Hippocampal formation (tissue), 2 donors: Measurements from ENCODE around the gene GBP1.
"Not testable (repeated sequence)": the region's sequence is repeated elsewhere in the genome, so short reads cannot be mapped to it uniquely, and the experiment has no call there.

ENCODE experiments used
- DNase-seq, 2 donors: peaks; one replicate each; lab custom pipeline; 2025; lab: John Stamatoyannopoulos, UW

GBP1 gene, protein sequence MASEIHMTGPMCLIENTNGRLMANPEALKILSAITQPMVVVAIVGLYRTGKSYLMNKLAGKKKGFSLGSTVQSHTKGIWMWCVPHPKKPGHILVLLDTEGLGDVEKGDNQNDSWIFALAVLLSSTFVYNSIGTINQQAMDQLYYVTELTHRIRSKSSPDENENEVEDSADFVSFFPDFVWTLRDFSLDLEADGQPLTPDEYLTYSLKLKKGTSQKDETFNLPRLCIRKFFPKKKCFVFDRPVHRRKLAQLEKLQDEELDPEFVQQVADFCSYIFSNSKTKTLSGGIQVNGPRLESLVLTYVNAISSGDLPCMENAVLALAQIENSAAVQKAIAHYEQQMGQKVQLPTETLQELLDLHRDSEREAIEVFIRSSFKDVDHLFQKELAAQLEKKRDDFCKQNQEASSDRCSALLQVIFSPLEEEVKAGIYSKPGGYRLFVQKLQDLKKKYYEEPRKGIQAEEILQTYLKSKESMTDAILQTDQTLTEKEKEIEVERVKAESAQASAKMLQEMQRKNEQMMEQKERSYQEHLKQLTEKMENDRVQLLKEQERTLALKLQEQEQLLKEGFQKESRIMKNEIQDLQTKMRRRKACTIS

DNA sequence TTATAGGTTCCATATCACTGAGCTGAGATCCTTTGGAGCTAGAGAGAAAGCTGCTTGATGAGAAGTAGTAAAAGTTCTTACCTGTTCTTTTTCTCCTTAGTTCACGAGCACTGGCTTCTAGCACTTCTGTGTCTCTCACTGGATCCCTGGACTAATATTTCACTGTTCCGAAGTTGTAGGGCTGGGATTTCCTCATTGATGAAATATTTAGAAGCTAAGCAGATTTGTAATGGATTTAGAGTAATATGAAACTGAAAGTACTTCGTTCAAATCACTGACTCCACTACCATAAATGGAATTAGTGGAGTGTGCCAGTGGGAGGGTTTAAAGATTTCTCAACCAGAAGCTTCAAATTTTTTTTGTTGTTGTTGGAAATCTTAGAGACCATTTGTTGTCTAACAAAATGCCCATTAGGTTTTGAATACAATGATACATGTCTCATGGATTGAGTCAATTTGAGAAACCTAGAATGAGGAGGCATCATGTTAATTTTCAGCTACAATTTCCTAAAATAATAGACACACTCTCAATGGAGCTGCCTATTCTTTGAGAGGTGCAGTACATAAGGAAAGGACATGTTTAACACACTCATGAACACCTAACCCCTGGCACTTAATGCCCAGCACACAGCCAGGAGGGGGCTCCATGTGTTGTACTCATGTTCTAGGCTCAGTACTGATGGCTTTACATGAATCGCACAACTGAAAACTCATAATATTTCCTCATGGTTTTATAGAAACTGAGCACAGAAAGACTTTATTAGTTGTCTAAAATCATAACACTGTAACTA, at the start of gene GBP1:
GBP1 (minus strand) TSS at position 130 of the 790 bp plus-strand sequence. CDS start 1,974 bp downstream, outside the sequence.
- DNase-seq, result no peak

DNA sequence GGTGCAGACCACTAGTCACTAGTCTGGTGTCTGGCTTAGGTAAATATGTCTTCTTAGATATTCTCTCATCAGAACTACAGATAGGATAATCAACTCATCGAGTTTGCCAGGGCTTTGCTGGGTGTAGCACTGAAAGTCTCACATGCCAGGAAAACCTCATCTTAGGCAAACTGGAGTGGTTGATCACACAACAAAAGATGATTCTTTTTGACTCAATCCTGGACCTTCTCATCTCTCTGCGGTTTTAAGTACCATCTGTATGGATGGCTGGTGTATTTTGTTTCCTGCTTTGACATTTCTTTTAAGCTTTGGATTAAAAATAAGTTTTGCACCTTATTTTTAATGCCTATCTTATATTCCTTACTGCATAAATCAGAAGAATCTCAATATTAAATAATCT, 49.7 kb upstream of the GBP1 start:
- DNase-seq, result no peak

DNA sequence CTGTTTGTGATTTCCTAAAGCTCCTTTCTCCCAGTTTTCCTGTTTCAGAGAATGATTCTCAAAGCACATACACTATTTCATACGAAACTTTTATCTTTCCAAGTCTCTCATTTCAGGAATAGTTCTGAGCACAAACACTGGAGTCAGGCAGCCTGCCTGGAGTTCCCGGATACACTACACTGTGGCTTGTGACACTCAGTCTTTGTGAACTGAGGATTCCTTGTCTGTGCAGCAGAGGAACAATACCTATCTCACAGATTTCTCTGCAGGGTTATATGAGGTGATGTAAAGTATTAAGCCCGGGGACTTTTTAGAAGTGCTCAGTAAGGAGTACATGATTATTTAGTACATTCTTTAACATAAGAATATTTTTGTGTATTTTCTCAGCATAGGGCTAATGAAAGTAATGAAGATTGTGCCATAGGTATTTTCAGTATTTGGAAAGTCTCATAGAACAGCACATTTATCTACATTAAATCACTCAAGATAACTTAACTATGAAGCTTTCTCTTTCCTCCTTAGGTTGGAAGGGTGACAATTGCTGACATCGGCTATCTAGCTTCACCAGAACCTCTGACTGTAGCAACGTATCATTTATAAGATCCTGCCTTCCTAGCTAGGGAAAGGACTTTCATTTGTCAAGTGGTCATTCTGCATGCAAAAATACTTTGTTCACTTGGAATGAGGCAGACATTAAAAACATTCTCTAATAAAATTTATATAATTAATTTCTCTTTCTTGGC, 48.0 kb upstream of the GBP1 start:
- no peak for DNase-seq

DNA sequence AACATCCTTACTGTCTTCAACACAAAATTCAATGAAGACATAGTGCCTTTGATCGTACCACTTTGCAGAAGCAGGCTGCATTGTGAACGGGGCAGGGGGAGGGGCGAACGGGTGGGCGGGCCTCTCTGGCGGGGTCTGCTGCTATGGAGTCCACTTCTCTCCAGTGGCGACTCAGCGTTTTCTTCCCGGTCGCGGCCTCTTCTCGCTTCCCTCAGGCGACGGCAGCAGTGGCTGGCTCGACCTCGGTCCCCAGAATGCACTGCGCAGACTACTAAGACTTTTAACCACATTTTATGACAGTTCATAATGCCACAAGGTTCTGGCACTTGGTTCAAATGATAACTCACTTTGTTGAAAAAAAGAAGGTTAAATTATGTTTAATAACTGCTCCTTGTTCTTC, 39.7 kb upstream of the GBP1 start:
- DNase-seq, result no peak

DNA sequence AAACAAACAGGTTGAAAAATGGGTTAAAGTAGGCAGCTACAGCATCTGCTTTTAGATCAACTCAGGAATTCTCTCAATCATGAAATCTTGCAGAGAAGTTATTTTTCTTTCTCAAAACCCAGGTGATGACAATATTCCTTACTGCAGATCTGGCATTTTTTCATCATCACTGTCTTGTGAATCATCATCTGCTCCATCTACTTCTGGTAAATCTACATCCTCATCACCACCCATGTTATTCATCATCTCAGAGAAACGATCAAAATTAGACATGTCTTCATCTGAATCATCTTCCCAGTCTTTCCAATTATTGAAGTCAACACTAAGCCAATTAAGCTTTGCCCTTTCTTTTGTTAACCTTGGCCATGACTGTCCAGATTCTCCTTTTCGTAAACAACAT, 39.1 kb upstream of the GBP1 start:
- no peak for DNase-seq

DNA sequence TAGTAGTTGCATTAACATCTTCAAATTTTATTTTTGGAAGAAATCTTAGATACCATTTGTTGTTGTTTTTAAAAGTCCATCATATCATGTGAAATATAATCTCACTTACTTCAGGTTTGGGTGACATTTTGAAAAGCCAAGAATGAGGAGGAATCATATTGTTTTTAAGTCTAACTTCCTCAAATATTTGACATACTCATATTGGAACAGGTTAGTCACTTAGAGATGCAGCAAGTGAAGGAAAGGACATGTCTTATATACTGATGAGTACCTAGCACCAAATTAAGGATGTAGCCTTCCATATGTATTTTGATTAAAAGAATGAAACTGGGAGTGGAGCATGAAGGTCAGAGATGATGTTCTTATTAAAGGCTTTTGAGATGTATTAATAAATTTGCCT, 37.0 kb upstream of the GBP1 start:
- no peak for DNase-seq

DNA sequence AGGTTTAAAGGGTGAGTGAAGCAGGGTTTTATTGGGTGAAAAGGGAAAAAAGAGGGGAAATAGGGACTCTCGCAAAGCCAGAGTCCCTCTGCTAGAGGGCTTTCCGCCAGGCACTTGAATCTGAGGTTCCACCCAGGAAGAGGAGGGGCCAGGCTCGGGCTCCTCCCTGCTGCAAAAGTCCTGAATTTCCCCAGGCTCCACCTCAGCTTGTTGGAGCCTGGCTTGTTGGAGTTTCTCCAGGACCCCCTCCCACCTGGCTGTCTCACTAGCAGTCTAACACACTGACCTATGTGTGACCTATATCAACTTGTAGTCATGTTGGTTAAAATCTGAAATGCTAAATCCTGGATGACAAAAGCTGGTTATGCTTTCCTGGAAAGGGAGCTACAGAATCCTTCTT, 35.4 kb upstream of the GBP1 start:
- no peak for DNase-seq

DNA sequence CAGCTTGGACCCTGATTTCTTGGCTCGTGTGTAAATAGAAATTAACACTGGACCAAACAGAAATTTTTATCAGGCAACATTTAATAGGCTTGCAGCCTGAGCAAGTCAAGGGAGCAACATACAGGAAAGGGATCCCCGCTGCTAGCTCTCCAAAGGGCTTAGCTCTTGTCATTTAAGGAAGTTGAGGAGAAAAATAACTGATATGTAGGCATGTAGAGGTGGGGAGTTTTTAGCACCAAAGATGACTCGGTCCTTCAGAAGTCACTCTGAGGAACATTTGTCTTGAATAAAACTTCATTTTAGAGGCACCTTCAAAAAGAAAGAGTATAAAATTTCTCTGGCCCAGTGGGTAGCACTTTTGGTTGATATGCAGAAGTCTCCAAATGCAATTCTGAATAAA, 33.8 kb upstream of the GBP1 start:
- no peak for DNase-seq

DNA sequence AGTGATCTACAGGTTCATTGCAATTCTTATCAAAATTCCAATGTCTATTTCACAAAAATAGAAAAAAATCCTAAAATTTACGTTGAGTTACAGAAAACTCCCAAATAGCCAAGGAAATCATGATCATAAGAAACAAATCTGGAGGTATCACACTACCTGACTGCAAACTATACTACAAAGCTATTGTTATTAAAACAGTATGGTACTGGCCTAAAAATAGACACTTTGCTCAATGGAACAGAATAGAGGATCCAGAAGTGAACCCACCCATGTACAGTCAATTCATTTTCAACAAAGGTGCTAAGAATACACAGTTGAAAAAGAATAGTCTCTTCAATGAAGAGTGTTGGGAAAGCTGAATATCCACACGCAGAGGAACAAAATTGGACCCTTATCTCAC, 30.7 kb upstream of the GBP1 start:
- DNase-seq, result no peak

DNA sequence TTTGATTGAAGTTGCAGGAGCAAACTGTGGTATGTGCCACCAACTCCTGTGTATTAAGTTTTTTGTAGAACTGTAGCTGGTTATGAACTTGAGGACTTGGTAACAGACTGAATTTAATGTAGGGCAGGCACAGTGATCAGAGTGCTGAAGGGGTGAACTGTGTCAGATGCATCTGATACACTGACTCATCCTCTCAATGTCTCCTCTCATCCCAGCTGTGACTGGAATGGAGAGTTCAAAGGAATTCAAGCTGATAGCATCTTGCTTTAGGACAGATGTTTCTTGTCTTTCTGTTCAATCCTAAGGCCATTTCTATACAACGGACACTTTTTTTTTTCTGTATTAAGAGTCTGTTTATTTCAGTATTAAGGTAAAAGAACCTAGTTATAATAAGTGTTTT, 25.0 kb upstream of the GBP1 start:
- no peak for DNase-seq

DNA sequence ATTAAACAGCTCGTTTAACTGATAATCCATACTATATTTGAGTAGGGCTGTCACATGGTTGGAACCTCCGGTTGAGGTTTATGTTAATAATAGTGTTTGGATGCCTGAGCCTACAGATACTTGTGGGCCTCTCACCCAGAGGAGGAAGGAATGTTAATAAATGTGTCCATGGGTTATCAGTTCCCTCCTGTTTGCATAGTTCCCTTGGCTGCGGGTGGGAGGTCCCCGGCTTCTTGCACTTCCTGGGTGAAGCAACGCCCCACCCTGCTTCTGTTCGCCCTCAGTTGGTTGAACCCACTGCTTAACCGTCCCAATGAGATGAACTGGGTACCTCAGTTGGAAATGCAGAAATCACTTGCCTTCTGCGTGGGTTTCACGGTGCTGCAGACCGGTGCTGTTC, 23.6 kb upstream of the GBP1 start:
- no peak for DNase-seq

DNA sequence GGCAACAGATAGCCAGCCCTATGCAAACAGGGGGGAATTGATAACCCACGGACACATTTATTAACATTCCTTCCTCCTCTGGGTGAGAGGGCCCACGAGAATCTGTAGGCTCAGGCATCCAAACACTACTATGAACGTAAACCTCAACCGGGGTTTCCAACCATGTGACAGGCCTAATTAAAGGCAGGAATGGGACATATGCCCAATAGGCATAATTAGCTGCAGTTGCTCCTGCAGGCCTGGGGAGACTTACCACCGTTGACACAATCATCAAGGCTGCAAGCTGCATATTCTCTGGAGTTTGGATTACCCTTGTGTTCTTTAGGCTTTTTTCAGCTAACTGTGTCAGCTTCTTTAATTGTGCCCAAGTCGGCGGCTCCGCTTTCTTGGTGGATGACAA, 22.2 kb upstream of the GBP1 start:
- DNase-seq, result no peak

DNA sequence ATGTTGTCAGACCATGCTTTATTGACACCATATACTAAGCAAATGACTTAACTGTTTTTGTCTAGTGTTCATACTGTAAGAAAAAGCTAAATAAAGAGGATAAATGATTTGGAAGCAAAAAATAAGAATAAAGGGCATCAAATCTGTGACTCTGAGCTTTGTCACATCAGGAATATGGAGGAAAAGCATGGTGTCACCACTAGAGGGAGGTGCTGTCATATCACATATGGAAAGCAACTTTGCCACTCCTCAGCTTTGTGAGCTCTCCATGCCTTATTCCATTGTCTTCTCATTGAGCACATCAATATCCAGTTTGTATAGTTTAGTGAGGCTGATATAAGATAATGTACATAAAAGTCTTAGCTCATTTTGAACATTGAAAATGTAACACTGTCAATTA, 20.8 kb upstream of the GBP1 start:
- no peak for DNase-seq

DNA sequence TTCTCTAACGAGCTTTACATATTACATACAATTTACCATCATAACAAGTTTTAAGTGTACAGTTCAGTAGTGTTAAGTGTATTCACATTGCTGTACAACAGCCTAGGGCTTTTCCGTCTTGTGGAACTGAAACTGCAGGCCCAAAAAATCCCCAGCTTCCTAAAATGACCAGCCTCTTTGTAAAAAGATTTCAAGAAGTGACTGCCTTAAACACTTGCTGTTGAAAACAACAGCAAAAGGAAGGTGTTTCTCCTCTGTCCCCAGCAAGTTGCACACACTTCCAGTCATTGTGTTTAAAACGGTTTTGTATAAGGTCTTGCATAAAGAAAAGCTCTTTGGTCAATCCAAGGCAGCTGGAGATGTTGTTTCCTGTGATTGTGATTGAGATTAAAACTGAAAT, 16.0 kb upstream of the GBP1 start:
- DNase-seq, result no peak

DNA sequence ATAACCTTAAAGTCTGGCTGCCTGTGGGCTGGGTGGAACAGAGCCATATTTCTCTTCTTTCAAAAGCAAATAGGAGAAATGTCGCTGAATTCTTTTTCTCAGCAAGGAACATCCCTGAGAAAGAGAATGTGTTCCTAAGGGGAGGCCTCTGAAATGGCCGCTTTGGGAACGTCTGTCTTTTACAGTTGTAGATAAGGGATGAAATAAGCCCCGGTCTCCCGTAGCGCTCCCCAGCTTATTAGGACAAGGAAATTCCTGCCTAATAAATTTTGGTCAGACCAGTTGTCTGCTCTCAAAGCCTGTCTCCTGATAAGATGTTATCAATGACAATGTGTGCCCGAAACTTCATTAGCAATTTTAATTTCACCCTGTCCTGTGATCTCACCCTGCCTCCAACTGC, 15.1 kb upstream of the GBP1 start:
- DNase-seq, result not testable (repeated sequence)

DNA sequence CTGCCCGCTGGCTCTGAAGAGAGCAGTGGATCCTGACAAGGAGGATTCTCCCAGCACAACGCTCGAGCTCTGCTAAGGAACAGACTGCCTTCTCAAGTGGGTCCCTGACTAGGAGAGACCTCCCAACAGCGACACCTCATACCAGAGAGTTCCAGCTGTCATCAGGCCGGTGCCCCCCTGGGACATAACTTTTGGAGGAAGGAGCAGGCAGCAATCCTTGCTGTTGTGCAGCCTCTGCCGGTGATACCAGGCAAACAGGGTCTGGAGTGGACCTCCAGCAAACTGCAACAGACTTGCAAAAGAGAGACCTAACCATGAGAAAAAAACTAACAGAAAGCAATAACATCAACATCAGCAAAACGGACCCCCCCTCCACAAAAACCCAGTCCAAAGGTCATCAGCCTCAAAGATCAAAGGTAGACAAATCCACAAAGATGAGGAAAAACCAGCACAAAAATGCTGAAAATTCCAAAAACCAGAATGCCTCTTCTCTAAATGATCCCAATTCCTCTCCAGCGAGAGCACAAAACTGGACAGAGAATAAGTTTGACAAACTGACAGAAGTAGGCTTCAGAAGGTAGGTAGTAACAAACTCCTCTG, 7.6 kb upstream of the GBP1 start:
- DNase-seq, result not testable (repeated sequence)

DNA sequence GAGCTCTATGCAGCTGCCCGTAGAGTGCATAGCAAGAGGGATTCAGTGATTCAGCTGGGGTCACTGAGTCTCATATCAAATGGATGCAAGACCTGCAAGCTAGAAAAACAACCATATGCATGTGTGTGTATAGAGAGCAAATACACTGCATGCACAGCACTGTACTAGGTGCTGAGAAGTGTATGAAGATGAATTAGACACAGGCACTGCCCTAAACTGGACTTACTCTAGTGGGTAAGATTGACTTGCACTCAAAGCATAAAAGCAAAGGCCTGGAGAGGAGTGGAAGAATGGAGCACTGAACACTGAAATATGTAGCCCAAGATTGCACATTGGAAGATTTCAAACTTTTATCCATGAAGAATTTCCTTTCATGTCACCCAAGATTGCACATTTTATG, 5.5 kb upstream of the GBP1 start:
- DNase-seq, result no peak

DNA sequence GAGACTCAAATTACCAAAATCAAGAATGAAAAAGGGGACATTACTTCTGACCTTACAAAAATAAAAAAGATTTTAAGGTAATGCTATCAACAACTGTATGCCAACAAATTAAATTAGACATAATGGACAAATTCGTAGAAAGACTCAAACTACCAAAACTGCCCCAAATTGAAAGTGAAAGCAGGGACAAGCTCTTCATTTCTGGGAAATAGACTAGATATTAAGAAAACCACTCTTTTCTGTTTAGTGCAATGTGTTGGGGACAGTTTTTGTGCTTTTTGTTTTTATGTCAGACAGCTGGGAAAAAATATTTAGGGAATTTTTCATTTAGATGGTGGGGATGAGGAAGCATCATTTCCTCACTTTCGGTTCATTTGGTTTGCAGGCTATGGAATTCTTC, 4.9 kb upstream of the GBP1 start:
- no peak for DNase-seq

DNA sequence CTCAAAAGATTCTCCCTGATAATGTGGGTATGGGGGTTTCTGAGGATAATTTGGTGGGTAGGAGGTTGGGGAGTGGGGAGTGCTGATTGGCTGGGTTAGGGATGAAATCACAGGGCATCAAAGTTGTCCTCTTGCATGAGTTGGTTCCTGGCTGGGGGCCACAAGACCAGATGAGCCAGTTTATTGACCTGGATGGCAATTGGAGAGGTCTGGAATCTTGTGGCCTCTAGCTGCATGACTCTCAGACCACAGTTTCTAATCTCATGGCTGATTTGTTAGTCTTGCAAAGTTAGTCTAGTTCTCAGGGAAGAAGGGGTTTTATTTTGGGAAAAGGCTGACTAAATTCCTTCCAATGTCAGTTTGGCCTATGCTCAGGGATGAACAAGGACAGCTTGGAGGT, 3.3 kb upstream of the GBP1 start:
- no peak for DNase-seq

DNA sequence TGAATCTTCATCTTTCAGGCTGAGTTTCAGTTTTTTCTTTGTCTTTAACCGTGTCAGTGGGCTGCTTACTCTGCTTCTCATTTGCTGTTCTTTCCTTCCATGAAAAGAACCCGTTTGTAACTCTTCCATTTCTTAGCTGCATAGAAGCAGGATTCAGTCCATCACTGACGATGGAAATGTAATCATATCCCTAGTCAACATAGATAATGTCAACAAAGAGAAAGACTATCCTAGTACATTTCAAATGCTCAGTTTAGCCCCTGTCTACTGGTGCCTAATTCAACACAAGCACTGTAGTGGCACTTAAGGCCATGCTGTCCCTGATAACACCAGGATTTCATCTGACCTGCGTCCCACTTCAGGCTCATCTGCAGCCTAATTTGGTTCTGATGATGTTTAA, 376 bp downstream of the GBP1 start:
- DNase-seq, result no peak

DNA sequence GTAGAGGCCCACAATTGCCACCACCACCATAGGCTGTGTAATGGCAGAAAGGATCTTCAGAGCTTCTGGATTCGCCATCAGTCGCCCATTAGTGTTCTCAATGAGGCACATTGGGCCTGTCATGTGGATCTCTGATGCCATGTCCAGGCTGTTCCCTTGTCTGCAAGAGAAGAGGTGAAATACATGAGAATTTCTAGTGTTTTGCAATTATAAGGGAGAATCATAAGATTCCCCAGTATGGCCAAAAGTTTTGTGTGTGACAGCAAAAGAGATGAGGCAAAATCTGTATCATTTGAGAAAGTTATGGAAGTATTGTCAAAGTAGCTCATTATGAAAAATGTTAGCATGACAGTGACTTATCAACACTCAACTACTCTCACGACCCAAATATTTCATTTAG, 1.9 kb downstream of the GBP1 start:
- DNase-seq, result no peak

DNA sequence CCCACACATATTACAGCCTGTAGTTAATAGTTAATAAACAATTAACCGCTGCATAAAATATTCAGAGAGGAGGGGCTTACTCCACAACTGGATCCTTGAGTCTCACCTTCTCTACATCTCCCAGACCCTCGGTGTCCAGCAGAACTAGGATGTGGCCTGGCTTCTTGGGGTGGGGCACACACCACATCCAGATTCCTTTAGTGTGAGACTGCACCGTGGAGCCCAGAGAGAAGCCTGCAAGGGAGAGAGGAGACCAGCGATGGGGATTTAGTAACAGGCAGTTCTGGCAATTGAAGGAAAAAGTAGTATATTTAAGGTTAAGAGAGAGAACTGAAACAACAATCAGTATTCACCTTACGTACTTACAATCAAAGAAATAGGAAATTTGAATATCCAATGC, 4.9 kb downstream of the GBP1 start:
- no peak for DNase-seq
